ENCODE measurements around the gene EHD4.
A peak's percentile ranks its signal among the peaks of the same experiment; 100 is the strongest.

Gene EHD4

GRCh38 chr15:41985236-41986160 is 13.1 kb upstream of the EHD4 start:
- no peak overlapping the region for H3K4me3 ChIP-seq (replicated peaks; ENCODE audit: low read depth, low read length)
- TF ChIP-seq CTCF (IDR thresholded peaks at IDR 0.05; ENCODE audit: low read length, missing control alignments) = no peak
- no peak for DNase-seq (ENCODE audit: low read depth)

GRCh38 chr15:41984622-41985021 is 12.3 kb upstream of the EHD4 start:
- DNase-seq (ENCODE audit: low read depth) = no peak
- no peak for TF ChIP-seq CTCF (IDR thresholded peaks at IDR 0.05; ENCODE audit: low read length, missing control alignments)
- H3K4me3 ChIP-seq (replicated peaks; ENCODE audit: low read depth, low read length) = no peak overlapping the region

- H3K4me3 ChIP-seq (replicated peaks; ENCODE audit: low read depth, low read length) = no peak overlapping the region
- no peak for TF ChIP-seq CTCF (IDR thresholded peaks at IDR 0.05; ENCODE audit: low read length, missing control alignments)
- DNase-seq (ENCODE audit: low read depth) = no peak
Measured at GRCh38 chr15:41983621-41984571, 11.5 kb upstream of the EHD4 start.

GRCh38 chr15:41983221-41983620 is 10.9 kb upstream of the EHD4 start:
- DNase-seq (ENCODE audit: low read depth) = no peak
- TF ChIP-seq CTCF (IDR thresholded peaks at IDR 0.05; ENCODE audit: low read length, missing control alignments) = no peak
- no peak overlapping the region for H3K4me3 ChIP-seq (replicated peaks; ENCODE audit: low read depth, low read length)

- no peak for TF ChIP-seq CTCF (IDR thresholded peaks at IDR 0.05; ENCODE audit: low read length, missing control alignments)
- peak; percentile 40 for DNase-seq (ENCODE audit: low read depth)
- no peak overlapping the region for H3K4me3 ChIP-seq (replicated peaks; ENCODE audit: low read depth, low read length)
Measured at GRCh38 chr15:41982133-41982930, 10.0 kb upstream of the EHD4 start.

- H3K4me3 ChIP-seq (replicated peaks; ENCODE audit: low read depth, low read length) = no peak overlapping the region
- DNase-seq (ENCODE audit: low read depth) = no peak
- TF ChIP-seq CTCF (IDR thresholded peaks at IDR 0.05; ENCODE audit: low read length, missing control alignments) = no peak
Measured at GRCh38 chr15:41981371-41982132, 9.2 kb upstream of the EHD4 start.

Data from fibroblast of pulmonary artery (primary cell).